Testis (tissue), 2 donors: ENCODE measurements around the gene HAGH.

Source experiments
- CTCF ChIP-seq, 3 experiments: fragments of 450-650 bp in 2 of 3; fragments of 200-600 bp in 1 of 3; sonication (generic) in 1 of 3; IDR thresholded peaks; one replicate each; pipeline ENCODE4 v1.5.1; 2016 to 2019; ENCODE audit warnings: antibody characterized with exemption in 3 of 3, mild to moderate bottlenecking in 2 of 3, moderate library complexity in 1 of 3
- POLR2A ChIP-seq: fragments of 450-650 bp; IDR thresholded peaks from one replicate; pipeline ENCODE4 v1.6.1; 2017; ENCODE audit warnings: antibody characterized with exemption, mild to moderate bottlenecking, moderate library complexity

DNA sequence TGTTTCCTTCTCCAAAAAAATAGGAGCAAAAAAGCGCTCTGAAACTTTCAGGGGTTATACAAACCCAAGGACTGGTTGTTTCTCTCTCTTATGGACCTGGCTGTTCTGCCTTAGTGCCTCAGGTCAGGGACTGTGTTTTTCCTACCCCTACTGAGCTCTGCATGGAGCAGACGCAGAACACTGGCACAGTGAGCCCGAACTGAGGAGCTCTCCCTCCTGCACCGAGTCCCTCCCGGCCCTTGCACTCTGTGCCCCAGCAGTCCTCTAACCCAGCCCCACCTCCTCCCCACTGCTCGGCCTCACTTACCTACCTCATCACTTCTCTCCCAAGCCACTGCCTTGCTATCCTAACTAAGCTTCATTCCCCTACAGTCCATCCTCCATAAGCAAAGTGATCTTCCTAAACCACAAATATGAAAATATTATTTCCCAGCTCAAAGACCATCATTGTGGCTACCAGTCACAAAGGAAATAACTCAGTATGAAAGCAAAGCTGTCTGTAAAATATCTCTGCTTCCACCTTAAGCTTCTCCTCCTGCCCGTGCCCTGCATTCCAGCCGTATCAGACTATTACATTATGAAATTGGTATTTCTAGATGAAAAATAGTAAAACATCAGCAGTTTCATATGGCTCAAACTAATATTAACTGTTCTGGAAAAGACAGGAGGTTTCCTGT, 31.7 kb upstream of the HAGH start:
- TF ChIP-seq POLR2A (no peak), CTCF (IDR thresholded peaks at IDR 0.05) (no peak)
